H1 (cell line): ENCODE results near the gene MATN4. TPM values are rescaled to one million over a fixed set of nuclear protein-coding genes. Genes with fewer than 3 reads are reported as not detected.

Experiments
- CHD1 ChIP-seq: IDR thresholded peaks from 2 replicates; pipeline ENCODE4 v1.6.1; 2012; ENCODE audit warnings: low read depth, low read length, improper control_type of control experiment
- HDAC6 ChIP-seq: IDR thresholded peaks from one replicate; pipeline ENCODE4 v1.7.1; 2012; ENCODE audit warnings: low read depth, mild to moderate bottlenecking, inconsistent platforms, low read length, moderate library complexity
- JUND ChIP-seq: IDR thresholded peaks from 2 replicates; pipeline ENCODE4 v1.6.1; 2011; ENCODE audit warnings: mild to moderate bottlenecking, improper control_type of control experiment, low read length
- NANOG ChIP-seq: IDR thresholded peaks from 2 replicates; pipeline ENCODE4 v1.6.1; 2011; ENCODE audit warnings: low read length, low read depth, mild to moderate bottlenecking, inconsistent platforms; ENCODE audit not compliant: insufficient read depth, poor library complexity, severe bottlenecking
- PHF8 ChIP-seq: fragments of 200-600 bp; sonication (generic); conservative IDR thresholded peaks from 2 replicates; pipeline ENCODE4 v1.7.1; 2012; ENCODE audit warnings: low read depth, mild to moderate bottlenecking, inconsistent platforms, low read length, moderate library complexity
- SP4 ChIP-seq: IDR thresholded peaks from 2 replicates; pipeline ENCODE4 v1.6.1; 2012; ENCODE audit warnings: low read length, inconsistent platforms
- YY1 ChIP-seq: IDR thresholded peaks from 2 replicates; pipeline ENCODE4 v1.6.1; 2011; ENCODE audit warnings: low read depth, mild to moderate bottlenecking, low read length
- polyA plus RNA-seq, 7 experiments: library from polyadenylated mRNA; depleted of rRNA in 3 of 7; stranded (reverse) in 5 of 7; unstranded in 2 of 7; fragments of >200 nt in 5 of 7; fragments of 200-250 nt in 2 of 7; gene quantifications; 1 replicate in 5 of 7; 2 replicates in 1 of 7; 4 replicates in 1 of 7; pipeline versions ENCODE4 v1.2.1 to v1.2.3, GENCODE V29; 2011 to 2013; ENCODE audit warnings: missing spikeins in 2 of 7, mixed read lengths in 2 of 7
- total RNA-seq: library from RNA; stranded (reverse); fragmentation: NEBNext Ultra II Directional; extraction: Animal tissue kit (Norgen Biotek cat#: 25700); gene quantifications from 2 replicates; pipeline ENCODE4 v1.2.1, GENCODE V29; 2021
- TF ChIP-seq, protein P1 (sequence below), 3 experiments: IDR thresholded peaks; 1 replicate in 2 of 3; 2 replicates in 1 of 3; pipeline versions ENCODE4 v1.5.1 to v1.6.1; 2011; ENCODE audit warnings: low read length in 3 of 3, mild to moderate bottlenecking in 3 of 3, inconsistent platforms in 2 of 3, low read depth in 1 of 3, moderate library complexity in 1 of 3; ENCODE audit not compliant: insufficient read depth in 1 of 3; ENCODE audit errors: control extremely low read depth in 1 of 3

MATN4 gene
- total and polyA plus RNA-seq, 2 of the 8 experiments (the other 6 are each of a cell fraction or from before 2014, with no cell fraction given), result 2.1 to 4.4 TPM

DNA sequence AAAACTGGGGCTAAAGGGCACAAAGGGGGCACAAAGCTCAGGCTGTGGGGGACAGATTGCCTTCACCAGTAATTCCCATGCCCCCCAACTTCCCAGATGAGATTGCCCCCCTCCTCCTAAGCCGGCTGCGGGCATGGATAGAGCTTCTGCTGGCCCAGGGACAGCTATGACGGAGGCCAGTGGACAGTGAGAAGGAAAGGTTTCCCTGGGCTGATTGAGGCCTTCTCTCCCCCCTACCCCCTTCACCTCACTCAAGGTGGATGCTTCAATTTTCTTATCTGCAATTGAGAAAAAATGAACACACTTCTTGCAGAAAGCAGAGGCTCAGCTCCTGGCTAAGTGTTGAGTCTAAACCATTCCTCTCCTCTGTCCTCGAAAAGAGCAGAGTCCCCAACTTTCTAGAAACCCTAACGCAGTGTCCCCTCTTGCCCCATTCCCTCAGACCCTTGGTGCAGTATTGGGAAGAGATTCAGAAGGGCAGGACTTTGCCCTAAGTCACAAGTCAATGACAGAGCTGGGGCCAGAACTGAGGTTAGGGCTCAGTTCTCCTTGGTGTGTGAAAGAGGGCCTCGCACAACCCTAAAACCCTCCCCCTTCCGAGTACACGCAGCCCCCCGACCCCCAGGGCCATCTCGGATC lies 39.3 kb upstream of the MATN4 start (continued):
- no peak for TF ChIP-seq NANOG
- no peak for TF ChIP-seq CHD1
- TF ChIP-seq, protein P1, sequence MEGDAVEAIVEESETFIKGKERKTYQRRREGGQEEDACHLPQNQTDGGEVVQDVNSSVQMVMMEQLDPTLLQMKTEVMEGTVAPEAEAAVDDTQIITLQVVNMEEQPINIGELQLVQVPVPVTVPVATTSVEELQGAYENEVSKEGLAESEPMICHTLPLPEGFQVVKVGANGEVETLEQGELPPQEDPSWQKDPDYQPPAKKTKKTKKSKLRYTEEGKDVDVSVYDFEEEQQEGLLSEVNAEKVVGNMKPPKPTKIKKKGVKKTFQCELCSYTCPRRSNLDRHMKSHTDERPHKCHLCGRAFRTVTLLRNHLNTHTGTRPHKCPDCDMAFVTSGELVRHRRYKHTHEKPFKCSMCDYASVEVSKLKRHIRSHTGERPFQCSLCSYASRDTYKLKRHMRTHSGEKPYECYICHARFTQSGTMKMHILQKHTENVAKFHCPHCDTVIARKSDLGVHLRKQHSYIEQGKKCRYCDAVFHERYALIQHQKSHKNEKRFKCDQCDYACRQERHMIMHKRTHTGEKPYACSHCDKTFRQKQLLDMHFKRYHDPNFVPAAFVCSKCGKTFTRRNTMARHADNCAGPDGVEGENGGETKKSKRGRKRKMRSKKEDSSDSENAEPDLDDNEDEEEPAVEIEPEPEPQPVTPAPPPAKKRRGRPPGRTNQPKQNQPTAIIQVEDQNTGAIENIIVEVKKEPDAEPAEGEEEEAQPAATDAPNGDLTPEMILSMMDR (IDR thresholded peaks at IDR 0.05; ENCODE audit: control extremely low read depth in 1 of 3, insufficient read depth in 1 of 3, low read depth in 1 of 3, low read length in 3 of 3), result no peak
- no peak for TF ChIP-seq JUND
- no peak for TF ChIP-seq HDAC6
- TF ChIP-seq YY1, result no peak
- no peak for TF ChIP-seq SP4
- TF ChIP-seq PHF8, result no peak
